ENCODE data around the gene SWT1.
"Not testable (repeated sequence)": the region's sequence is repeated elsewhere in the genome, so short reads cannot be mapped to it uniquely, and the experiment has no call there.

The SWT1 gene

DNA sequence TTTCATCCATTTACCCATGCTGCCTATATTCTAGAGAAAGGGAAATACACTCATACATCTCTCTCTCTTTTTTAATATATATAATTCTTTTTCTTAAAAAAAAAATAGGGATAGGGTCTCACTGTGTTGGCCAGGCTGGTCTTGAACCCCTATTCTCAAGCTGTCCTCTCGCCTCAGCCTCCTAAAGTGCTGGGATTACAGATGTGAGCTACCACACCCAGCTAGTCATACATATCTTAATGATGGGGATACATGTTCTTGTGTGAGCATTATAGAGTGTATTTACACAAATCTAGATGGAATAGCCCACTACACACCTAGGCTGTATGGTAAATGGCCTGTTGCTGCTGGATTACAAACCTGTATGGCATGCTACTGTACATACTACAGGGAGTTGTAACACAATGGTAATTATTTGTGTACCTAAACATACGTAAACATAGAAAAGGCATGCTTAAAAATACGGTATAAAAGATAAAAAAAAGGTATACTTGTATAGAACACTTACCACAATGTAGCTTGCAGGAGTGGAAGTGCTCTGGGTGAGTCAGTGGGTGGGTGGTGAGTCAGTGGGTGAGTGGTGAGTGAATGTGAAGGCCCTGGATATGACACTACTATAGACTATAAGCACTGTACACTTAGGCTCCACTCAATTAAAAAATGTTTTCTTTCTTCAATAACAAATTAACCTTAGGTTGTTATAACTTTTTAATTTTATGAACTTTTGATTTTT, 87.2 kb downstream of the SWT1 start:
- DNase-seq (ENCODE audit: low read depth in 1 of 2, low spot score in 1 of 2) = peak in 1 of 2 donors; percentile 23

DNA sequence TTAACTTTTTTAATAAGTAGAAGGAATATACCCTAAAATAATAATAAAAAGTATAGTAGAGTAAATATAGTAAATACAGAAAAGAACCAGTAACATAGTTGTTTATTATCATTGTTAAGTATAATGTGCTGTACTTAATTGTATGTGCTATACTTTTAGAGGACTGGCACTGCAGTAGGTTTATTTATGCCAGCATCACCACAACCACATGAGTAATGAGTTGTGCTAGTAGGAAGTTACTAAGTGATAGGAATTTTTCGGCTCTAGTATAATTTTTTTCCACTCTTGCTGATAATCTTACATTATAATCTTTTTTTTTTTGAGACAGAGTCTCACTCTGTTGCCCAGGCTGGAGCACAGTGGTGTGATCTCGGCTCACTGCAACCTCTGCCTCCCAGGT, 88.5 kb downstream of the SWT1 start:
- DNase-seq (ENCODE audit: low read depth in 1 of 2, low spot score in 1 of 2) = no peak

- DNase-seq (ENCODE audit: low read depth in 1 of 2, low spot score in 1 of 2) = no peak
Observed at GRCh38 chr1:185249563-185249962, 92.6 kb downstream of the SWT1 start.

GRCh38 chr1:185250063-185250462, 93.1 kb downstream of the SWT1 start:
- DNase-seq (ENCODE audit: low read depth in 1 of 2, low spot score in 1 of 2) = no peak

DNA sequence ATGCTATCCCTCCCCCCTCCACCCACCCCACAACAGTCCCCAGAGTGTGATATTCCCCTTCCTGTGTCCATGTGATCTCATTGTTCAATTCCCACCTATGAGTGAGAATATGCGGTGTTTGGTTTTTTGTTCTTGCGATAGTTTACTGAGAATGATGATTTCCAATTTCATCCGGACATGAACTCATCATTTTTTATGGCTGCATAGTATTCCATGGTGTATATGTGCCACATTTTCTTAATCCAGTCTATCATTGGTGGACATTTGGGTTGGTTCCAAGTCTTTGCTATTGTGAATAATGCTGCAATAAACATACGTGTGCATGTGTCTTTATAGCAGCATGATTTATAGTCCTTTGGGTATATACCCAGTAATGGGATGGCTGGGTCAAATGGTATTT, 95.0 kb downstream of the SWT1 start:
- not testable (repeated sequence) for DNase-seq (ENCODE audit: low read depth in 1 of 2, low spot score in 1 of 2)

GRCh38 chr1:185252404-185252803, 95.4 kb downstream of the SWT1 start:
- not testable (repeated sequence) for DNase-seq (ENCODE audit: low read depth in 1 of 2, low spot score in 1 of 2)

- not testable (repeated sequence) for DNase-seq (ENCODE audit: low read depth in 1 of 2, low spot score in 1 of 2)
Observed at GRCh38 chr1:185255595-185255994, 98.6 kb downstream of the SWT1 start.

DNA sequence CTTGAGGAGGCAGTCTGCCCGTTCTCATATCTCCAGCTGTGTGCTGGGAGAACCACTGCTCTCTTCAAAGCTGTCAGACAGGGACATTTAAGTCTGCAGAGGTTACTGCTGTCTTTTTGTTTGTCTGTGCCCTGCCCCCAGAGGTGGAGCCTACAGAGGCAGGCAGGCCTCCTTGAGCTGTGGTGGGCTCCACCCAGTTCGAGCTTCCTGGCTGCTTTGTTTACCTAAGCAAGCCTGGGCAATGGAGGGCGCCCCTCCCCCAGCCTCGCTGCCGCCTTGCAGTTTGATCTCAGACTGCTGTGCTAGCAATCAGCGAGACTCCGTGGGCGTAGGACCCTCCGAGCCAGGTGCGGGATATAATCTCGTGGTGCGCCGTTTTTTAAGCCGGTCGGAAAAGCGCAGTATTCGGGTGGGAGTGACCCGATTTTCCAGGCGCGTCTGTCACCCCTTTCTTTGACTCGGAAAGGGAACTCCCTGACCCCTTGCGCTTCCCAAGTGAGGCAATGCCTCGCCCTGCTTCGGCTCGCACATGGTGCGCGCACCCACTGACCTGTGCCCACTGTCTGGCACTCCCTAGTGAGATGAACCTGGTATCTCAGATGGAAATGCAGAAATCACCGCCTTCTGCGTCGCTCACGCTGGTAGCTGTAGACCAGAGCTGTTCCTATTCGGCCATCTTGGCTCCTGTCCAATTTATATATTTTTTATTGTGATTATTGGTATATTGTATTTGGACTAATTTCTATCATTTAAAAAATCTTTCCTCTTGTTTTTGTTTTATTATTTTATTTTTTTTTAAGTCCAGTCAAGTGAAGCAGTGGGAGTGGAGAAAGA, 100.4 kb downstream of the SWT1 start:
- DNase-seq (ENCODE audit: low read depth in 1 of 2, low spot score in 1 of 2) = not testable (repeated sequence)

GRCh38 chr1:185257950-185258208, 100.9 kb downstream of the SWT1 start:
- no peak for DNase-seq (ENCODE audit: low read depth in 1 of 2, low spot score in 1 of 2)

DNA sequence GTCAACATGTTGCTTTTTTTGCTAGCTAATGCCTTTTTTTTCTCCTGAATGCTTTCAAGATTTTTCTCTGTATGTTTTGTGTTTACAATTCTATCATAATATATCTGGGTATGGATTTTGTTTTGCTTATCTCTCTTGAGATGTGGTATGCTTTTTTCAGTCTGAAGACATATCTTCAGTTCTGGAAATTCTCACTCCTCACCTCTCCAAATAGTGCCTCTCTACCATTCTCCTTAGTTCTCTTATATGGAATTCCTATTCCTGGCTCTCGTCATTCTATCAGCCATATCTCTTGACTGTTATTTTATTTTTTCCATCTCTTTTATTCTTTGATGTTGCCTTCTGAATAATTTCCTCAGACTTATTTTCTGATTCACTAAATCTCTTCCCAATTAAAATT, 101.7 kb downstream of the SWT1 start:
- DNase-seq (ENCODE audit: low read depth in 1 of 2, low spot score in 1 of 2) = no peak

- DNase-seq (ENCODE audit: low read depth in 1 of 2, low spot score in 1 of 2) = no peak
Observed at GRCh38 chr1:185260611-185261010, 103.6 kb downstream of the SWT1 start.

- no peak for DNase-seq (ENCODE audit: low read depth in 1 of 2, low spot score in 1 of 2)
Observed at GRCh38 chr1:185262151-185262550, 105.2 kb downstream of the SWT1 start.

DNA sequence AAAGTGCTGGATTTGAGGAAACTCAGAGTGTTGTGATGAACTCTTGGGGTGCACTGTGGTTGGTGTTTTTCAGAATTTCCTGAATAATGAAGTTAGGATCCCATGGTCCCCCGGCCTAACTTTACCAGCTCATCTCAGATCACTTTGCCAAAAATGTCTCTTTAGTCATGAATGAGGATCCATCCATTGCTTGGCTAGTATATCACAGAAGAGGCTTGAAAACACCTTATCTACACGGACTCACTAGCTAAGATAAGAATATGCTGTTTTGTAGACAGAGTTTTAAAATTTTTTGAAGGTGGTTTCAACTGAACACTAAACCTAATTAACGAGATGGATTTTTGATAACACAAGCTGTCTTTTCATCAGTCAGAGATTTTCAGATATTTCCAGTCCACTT, 106.3 kb downstream of the SWT1 start:
- no peak for DNase-seq (ENCODE audit: low read depth in 1 of 2, low spot score in 1 of 2)

- no peak for DNase-seq (ENCODE audit: low read depth in 1 of 2, low spot score in 1 of 2)
Observed at GRCh38 chr1:185263780-185264179, 106.8 kb downstream of the SWT1 start.

DNA sequence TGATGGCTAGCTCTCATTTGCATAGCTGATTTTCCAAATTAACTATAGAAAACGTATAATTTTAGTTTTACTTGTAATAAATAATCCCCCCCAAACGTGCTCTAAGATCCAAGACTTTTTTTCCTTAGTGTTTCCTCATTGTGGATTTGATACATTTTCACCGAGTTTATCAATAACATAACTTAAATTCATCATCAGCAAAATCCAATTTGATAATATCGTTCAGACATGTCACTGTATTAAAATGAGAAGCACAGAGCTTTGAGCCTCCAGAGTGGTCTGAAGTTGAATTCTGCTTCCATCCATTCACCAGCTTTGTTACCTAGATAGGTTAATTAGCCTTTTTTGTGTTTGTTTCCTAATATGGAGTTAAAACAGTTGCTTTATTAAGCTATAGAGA, 108.3 kb downstream of the SWT1 start:
- DNase-seq (ENCODE audit: low read depth in 1 of 2, low spot score in 1 of 2) = no peak

GRCh38 chr1:185267301-185267700, 110.3 kb downstream of the SWT1 start:
- no peak for DNase-seq (ENCODE audit: low read depth in 1 of 2, low spot score in 1 of 2)

- DNase-seq (ENCODE audit: low read depth in 1 of 2, low spot score in 1 of 2) = no peak
Observed at GRCh38 chr1:185267701-185268100, 110.7 kb downstream of the SWT1 start.

- no peak for DNase-seq (ENCODE audit: low read depth in 1 of 2, low spot score in 1 of 2)
Observed at GRCh38 chr1:185268352-185268751, 111.4 kb downstream of the SWT1 start.

DNA sequence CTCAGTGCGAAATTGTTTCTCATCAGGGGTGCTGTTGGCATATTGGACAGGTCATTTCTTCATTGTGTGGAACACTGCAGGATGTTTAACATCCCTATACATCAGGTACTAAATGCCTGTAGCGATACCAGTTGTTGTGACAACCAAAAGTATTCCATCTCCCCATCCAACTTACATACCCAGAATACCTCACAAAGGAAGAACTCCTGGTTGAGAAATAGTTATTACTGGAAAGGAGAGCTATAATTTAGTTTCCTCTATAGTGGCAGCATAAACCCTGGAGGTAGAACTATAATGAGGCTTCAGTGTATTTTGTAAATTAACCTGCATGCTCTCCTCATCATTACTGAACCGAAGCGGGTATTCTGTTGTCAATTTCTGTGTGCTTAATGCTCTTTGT, 115.0 kb downstream of the SWT1 start:
- DNase-seq (ENCODE audit: low read depth in 1 of 2, low spot score in 1 of 2) = no peak

DNA sequence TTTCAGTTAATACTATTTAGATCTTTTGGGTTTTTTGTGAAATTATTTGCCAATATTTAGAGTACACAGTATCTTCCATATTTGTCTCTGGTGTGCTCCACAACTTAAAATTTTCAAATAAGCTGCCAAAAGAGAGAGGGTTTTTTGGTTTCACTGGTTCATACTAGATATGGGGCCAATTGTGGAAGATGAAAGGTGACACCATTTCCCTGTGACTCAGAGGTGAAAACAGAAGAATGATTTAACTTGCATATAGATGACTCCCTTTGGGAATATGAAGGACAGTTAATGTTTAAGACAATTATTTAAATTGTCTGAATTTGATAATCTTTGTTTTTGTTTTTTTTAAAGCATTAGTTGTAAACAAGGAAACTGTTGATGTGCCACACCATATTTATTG, 122.6 kb downstream of the SWT1 start:
- DNase-seq (ENCODE audit: low read depth in 1 of 2, low spot score in 1 of 2) = no peak

DNA sequence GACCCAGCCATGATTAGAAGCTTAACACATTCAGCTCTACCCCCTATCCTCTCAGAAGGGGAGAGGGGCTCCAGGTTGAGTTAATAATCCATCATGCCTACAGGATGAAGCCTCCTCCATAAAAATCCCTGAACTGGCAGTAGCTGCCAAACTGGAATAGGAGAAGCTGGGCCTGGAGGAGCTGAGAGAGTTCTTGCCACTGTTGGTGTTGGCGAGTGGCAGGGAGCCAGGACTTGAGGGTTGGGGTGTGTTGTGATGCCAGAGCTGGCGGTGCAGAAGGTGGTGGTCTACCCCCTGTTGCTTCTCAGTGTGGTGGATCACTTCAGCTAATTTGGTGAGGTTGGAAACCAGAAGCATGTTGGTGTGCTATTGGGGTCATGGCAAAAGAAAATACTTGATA, 123.6 kb downstream of the SWT1 start:
- DNase-seq (ENCODE audit: low read depth in 1 of 2, low spot score in 1 of 2) = no peak

DNA sequence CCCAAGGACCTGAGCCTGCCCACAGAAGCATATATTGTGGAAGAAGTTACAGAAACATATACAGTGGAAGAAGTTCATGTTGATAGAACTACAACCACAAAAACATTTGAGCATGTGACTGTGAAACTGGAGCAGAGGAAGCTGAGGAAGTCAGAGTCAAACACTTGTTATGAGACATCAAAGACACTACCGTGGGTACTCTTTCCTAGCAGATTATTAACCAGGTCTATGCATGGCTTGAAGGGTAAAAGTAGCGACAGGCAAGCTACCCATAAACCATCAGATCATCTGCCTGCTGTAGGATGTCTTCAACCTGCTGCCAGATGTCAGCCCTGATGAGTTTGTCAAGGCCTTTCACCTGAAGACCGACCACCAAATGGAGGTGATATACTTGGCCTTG, 124.3 kb downstream of the SWT1 start:
- DNase-seq (ENCODE audit: low read depth in 1 of 2, low spot score in 1 of 2) = no peak

DNA sequence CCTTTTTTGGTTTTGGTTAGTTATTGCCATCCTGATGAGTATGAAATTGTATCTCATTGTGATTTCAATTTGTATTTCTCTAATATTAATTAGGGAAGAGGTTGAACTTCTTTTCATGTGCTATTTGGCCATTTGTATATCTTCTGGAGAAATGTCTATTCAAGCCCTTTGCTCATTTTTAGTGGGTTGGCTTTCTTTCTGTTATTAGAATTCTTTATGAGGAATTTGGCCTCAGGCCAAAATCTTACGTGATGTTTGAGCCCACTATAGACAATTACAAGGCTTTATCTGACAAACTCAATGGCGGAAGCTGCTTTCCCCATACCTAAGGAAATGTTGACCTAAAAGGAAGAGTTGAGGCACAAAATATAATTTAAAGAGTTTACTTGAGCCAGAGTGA, 127.1 kb downstream of the SWT1 start:
- DNase-seq (ENCODE audit: low read depth in 1 of 2, low spot score in 1 of 2) = no peak
